Vagina (tissue), 2 donors: Measurements from ENCODE around the gene ARID4B. TPM values are rescaled to one million over a fixed set of nuclear protein-coding genes. Genes with fewer than 3 reads are reported as not detected.

ENCODE experiments used
- DNase-seq, 2 donors: peaks; one replicate each; pipeline ENCODE4 v3.0.0-alpha.2; 2017; ENCODE audit errors: extremely low spot score in 2 of 2
- H3K27ac ChIP-seq: fragments of 200-600 bp; sonication (generic); one replicate; pipeline ENCODE4 v1.5.1; 2019
- H3K27me3 ChIP-seq: fragments of 200-600 bp; sonication (generic); one replicate; pipeline ENCODE4 v1.5.1; 2019
- H3K36me3 ChIP-seq, 2 donors: fragments of 200-600 bp; sonication (generic); one replicate each; pipeline ENCODE4 v1.5.1; 2017 to 2019
- H3K4me1 ChIP-seq: fragments of 200-600 bp; sonication (generic); one replicate; pipeline ENCODE4 v1.5.1; 2019
- H3K4me3 ChIP-seq, 2 donors: fragments of 200-600 bp; sonication (generic); 1 replicate in 1 of 2; 2 replicates in 1 of 2; pipeline ENCODE4 v1.5.1; 2016 to 2019
- H3K9me3 ChIP-seq: fragments of 200-600 bp; sonication (generic); one replicate; pipeline ENCODE4 v1.5.1; 2019
- CTCF ChIP-seq, 3 experiments: fragments of 450-650 bp in 2 of 3; fragments of 200-600 bp in 1 of 3; sonication (generic) in 1 of 3; IDR thresholded peaks; one replicate each; pipeline ENCODE4 v1.5.1; 2017 to 2019; ENCODE audit warnings: antibody characterized with exemption in 3 of 3, mild to moderate bottlenecking in 2 of 3, moderate library complexity in 2 of 3
- POLR2A ChIP-seq, 2 donors: fragments of 450-650 bp; IDR thresholded peaks; one replicate each; pipeline ENCODE4 v1.6.1; 2017; ENCODE audit warnings: antibody characterized with exemption in 2 of 2, mild to moderate bottlenecking in 2 of 2, moderate library complexity in 2 of 2
- POLR2AphosphoS5 ChIP-seq, 2 donors: sonication (generic); formaldehyde crosslinking; IDR thresholded peaks; one replicate each; pipeline ENCODE4 v1.9.0; 2017; ENCODE audit warnings: antibody characterized with exemption in 2 of 2, mild to moderate bottlenecking in 2 of 2, low read depth in 1 of 2; ENCODE audit not compliant: insufficient read depth in 1 of 2
- intact Hi-C: fragments of 100-400 bp; cut with DNase I; formaldehyde crosslinking; loops from one replicate; pipeline ENCODE4 v1.15.1; 2023
- total RNA-seq: library from RNA; depleted of rRNA; stranded (reverse); fragments of >200 nt; gene quantifications from one replicate; pipeline ENCODE4 v1.2.3, GENCODE V29; 2016

Gene ARID4B
- total RNA-seq, 1 donor from 2014 or later: 35.6 TPM

DNA sequence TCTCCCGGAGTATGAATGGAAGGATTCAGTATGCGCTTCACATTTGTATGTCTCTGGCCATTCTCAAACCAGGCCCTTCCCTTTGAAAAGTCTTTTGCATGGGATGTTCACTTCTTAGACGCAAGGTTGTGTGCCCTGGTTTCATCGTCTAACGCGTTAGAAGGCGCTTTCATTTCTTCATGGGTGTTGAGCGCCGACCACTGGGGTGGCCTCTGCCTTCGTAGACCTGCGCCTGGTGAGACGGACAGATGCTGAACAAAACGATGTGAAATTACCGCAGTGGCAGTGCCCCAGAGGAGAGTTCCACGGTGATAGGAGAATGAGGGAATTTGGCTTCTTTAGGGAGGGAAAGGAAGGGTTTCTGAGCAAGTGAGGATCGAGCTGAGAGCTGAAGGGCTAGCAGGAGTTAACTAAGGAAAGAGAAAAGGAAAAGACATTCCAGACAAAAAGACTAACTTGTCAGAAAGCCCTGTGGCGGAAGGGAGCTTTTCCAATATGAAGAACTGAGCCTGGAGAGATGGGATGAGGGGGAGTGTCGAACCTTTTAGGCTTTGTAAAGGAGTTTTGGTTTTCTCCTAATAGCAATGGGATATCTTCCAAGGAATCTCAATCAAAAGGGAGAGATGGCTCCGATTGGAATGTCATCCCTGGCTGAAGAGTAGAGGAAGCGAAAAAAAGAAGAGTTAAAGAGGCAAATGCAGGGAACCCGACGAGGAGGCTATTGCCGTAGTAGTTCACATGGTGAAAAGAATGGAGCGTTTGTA lies 1.3 kb upstream of the ARID4B start:
- Histone ChIP-seq H3K4me3 (peak overlapping the region; percentile 59 to 93), H3K27ac (peak overlapping the region; percentile 91), H3K4me1 (peaks cover 68% of the 10 kb centered on the region), H3K9me3 (no peaks in the 10 kb centered on the region), H3K27me3 (no peaks in the 10 kb centered on the region), H3K36me3 (no peaks in the 10 kb centered on the region)
- DNase-seq: no peak
- intact Hi-C loops: no loop called here
- no peak for TF ChIP-seq POLR2AphosphoS5 (IDR thresholded peaks at IDR 0.05; ENCODE audit: insufficient read depth in 1 of 2, low read depth in 1 of 2)
- TF ChIP-seq CTCF (IDR thresholded peaks at IDR 0.05): no peak

- peak within 1 kb of the TSS; percentile 65 to 93 for H3K4me3 ChIP-seq
- intact Hi-C loops: no loop called here
These were observed 526 bp upstream of the ARID4B start, which contains the start of gene GGPS1 for GRCh38 chr1:235328271-235329138. Gene GGPS1, plus strand, starts transcription at chr1:235328570. Its CDS starts 6,695 bp downstream, at chr1:235335265.

GRCh38 chr1:235326719-235327558 lies 1.0 kb downstream of the ARID4B start:
- intact Hi-C loops: no loop called here
- no peaks in the 10 kb centered on the region for H3K36me3 ChIP-seq
- peak overlapping the region; percentile 94 for H3K27ac ChIP-seq
- H3K4me3 ChIP-seq: peak overlapping the region; percentile 65 to 93
- H3K4me1 ChIP-seq: peaks cover 76% of the 10 kb centered on the region
- H3K9me3 ChIP-seq: no peaks in the 10 kb centered on the region
- TF ChIP-seq POLR2AphosphoS5 (IDR thresholded peaks at IDR 0.05; ENCODE audit: insufficient read depth in 1 of 2, low read depth in 1 of 2): no peak
- TF ChIP-seq CTCF (IDR thresholded peaks at IDR 0.05): no peak
- TF ChIP-seq POLR2A (IDR thresholded peaks at IDR 0.05): no peak
- no peaks in the 10 kb centered on the region for H3K27me3 ChIP-seq
- peak in 1 of 2 donors; percentile 89 for DNase-seq

More at GRCh38 chr1:235328271-235329138, 526 bp upstream of the ARID4B start, which contains the start of gene GGPS1:
- Histone ChIP-seq H3K36me3 (no peaks in the 10 kb centered on the region), H3K4me1 (peaks cover 75% of the 10 kb centered on the region), H3K9me3 (no peaks in the 10 kb centered on the region), H3K27me3 (no peaks in the 10 kb centered on the region), H3K27ac (peak within 1 kb of the TSS; percentile 94)
- peak; percentile 98 to 99 for DNase-seq
- no peak for TF ChIP-seq CTCF (IDR thresholded peaks at IDR 0.05)
- TF ChIP-seq POLR2AphosphoS5 (IDR thresholded peaks at IDR 0.05; ENCODE audit: insufficient read depth in 1 of 2, low read depth in 1 of 2): peak; percentile 60 to 96
- TF ChIP-seq POLR2A (IDR thresholded peaks at IDR 0.05): peak in 1 of 2 donors; percentile 95

DNA sequence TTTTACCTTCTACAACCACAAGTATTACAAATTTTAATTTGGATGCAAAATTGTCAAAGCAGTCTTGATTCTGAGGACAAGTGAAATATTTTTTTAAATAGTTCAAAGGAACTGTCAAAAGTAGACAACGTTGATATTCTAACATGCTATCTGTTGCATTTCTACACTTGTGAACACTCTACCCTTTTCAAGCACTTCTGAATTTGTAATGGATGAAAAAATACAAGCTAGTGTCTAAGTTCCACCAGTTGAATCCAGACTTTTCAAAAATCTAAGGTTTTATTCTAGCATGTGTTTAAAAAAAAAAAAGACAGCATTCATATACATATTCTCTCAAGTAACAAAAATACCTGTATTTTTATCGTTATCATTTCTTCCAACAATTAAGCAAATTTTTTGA lies 2.1 kb downstream of the ARID4B start:
- intact Hi-C loops: no loop called here
- Histone ChIP-seq H3K4me3 (peak overlapping the region; percentile 4 to 93), H3K4me1 (peaks cover 73% of the 10 kb centered on the region), H3K27ac (peak overlapping the region; percentile 94), H3K27me3 (no peaks in the 10 kb centered on the region), H3K36me3 (no peaks in the 10 kb centered on the region), H3K9me3 (no peaks in the 10 kb centered on the region)
- DNase-seq: no peak
- TF ChIP-seq POLR2AphosphoS5 (IDR thresholded peaks at IDR 0.05; ENCODE audit: insufficient read depth in 1 of 2, low read depth in 1 of 2): no peak
- TF ChIP-seq CTCF (IDR thresholded peaks at IDR 0.05): no peak
- TF ChIP-seq POLR2A (IDR thresholded peaks at IDR 0.05): no peak
